ENCODE data around the gene NFATC4.

Gene NFATC4

GRCh38 chr14:24414732-24415420 lies 46.9 kb downstream of the NFATC4 start:
- H3K27ac ChIP-seq (ENCODE audit: low read depth, low read length), result no peak overlapping the region
- no peaks in the 10 kb centered on the region for H3K4me1 ChIP-seq (ENCODE audit: control insufficient read depth, insufficient read depth, low read length)
- H3K9me3 ChIP-seq (ENCODE audit: control insufficient read depth, insufficient read depth, low read depth, low read length), result no peaks in the 10 kb centered on the region
- peaks cover 11% of the 10 kb centered on the region; the same call in 1 of the 2 replicates for H3K27me3 ChIP-seq (ENCODE audit: control insufficient read depth, insufficient read depth, low read length)
- H3K9ac ChIP-seq (ENCODE audit: low read length), result no peak overlapping the region
- H3K4me3 ChIP-seq (ENCODE audit: low read depth, low read length), result no peak overlapping the region
- H3K36me3 ChIP-seq (ENCODE audit: control insufficient read depth, insufficient read depth, low read length), result peaks cover 15% of the 10 kb centered on the region

DNA sequence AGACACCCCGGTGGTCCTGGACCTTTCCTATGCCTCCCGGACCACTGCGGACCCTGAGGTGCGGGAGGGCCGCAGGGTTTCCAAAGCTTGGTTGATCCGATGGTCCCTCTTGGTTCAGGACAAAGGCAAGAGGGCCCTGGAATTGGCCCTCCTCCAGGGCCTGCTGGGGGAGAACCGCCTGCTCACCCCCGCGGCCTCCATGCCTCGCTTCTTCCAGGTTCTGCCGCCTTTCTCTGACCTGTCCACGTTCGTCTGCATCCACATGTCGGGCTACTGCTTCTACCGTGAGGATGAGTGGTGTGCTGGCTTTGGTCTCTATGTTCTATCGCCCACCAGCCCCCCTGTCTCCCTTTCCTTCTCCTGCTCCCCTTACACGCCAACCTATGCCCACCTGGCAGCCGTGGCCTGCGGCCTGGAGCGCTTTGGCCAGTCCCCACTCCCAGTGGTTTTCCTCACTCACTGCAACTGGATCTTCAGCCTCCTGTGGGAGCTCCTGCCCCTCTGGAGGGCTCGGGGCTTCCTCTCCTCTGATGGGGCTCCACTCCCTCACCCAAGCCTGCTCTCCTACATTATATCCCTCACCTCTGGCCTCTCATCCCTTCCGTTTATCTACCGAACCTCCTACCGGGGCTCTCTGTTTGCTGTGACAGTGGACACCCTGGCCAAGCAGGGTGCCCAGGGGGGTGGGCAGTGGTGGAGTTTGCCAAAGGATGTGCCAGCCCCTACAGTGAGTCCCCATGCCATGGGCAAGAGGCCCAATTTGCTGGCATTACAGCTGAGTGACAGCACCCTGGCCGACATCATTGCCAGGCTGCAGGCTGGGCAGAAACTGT lies 47.7 kb downstream of the NFATC4 start:
- Histone ChIP-seq H3K27ac (ENCODE audit: low read depth, low read length) (no peak overlapping the region), H3K36me3 (ENCODE audit: control insufficient read depth, insufficient read depth, low read length) (peaks cover 15% of the 10 kb centered on the region), H3K27me3 (ENCODE audit: control insufficient read depth, insufficient read depth, low read length) (peaks cover 11% of the 10 kb centered on the region; the same call in 1 of the 2 replicates), H3K9me3 (ENCODE audit: control insufficient read depth, insufficient read depth, low read depth, low read length) (no peaks in the 10 kb centered on the region), H3K9ac (ENCODE audit: low read length) (no peak overlapping the region), H3K4me1 (ENCODE audit: control insufficient read depth, insufficient read depth, low read length) (no peaks in the 10 kb centered on the region), H3K4me3 (ENCODE audit: low read depth, low read length) (no peak overlapping the region)

DNA sequence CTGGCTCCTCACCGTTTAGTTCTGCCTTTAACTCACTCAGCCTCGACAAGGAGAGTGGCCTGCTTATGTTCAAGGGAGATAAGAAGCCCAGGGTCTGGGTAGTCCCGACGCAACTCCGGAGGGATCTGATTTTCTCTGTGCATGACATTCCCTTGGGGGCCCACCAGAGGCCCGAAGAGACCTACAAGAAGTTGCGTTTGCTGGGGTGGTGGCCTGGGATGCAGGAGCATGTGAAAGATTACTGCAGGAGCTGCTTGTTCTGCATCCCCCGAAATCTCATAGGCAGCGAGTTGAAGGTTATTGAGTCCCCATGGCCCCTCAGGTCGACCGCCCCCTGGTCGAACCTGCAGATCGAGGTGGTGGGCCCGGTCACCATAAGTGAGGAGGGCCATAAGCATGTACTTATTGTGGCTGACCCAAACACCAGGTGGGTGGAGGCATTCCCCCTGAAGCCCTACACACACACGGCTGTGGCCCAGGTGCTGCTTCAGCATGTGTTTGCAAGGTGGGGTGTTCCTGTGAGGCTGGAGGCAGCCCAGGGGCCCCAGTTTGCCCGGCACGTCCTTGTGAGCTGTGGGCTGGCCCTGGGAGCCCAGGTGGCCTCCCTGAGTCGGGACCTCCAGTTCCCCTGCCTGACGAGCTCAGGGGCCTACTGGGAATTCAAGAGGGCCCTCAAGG lies 48.4 kb downstream of the NFATC4 start:
- H3K9ac ChIP-seq (ENCODE audit: low read length), result no peak overlapping the region
- no peak overlapping the region for H3K4me3 ChIP-seq (ENCODE audit: low read depth, low read length)
- no peak overlapping the region for H3K27ac ChIP-seq (ENCODE audit: low read depth, low read length)
- peaks cover 11% of the 10 kb centered on the region; the same call in 1 of the 2 replicates for H3K27me3 ChIP-seq (ENCODE audit: control insufficient read depth, insufficient read depth, low read length)
- H3K4me1 ChIP-seq (ENCODE audit: control insufficient read depth, insufficient read depth, low read length), result no peaks in the 10 kb centered on the region
- H3K9me3 ChIP-seq (ENCODE audit: control insufficient read depth, insufficient read depth, low read depth, low read length), result no peaks in the 10 kb centered on the region
- H3K36me3 ChIP-seq (ENCODE audit: control insufficient read depth, insufficient read depth, low read length), result peaks cover 15% of the 10 kb centered on the region

DNA sequence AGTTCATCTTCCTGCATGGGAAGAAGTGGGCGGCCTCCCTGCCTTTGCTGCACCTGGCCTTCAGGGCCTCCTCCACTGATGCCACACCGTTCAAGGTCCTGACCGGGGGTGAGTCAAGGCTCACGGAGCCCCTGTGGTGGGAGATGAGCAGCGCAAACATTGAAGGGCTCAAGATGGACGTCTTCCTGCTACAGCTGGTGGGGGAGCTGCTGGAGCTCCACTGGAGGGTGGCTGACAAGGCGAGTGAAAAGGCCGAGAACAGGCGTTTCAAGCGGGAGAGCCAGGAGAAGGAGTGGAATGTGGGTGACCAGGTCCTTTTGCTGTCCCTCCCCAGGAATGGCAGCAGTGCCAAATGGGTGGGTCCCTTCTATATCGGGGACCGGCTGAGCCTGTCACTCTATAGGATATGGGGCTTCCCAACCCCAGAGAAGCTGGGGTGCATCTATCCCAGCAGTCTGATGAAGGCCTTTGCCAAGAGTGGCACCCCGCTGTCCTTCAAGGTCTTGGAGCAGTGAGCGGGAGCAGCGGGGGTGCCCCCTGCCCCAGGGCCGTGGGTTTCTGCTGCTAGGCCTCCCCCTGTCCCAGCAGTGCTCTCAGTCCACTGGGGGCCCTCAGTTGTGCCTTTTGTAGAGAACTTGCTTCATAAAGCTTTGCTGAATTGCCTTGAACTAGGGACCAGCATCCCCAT lies 49.1 kb downstream of the NFATC4 start:
- Histone ChIP-seq H3K4me1 (ENCODE audit: control insufficient read depth, insufficient read depth, low read length) (no peaks in the 10 kb centered on the region), H3K27me3 (ENCODE audit: control insufficient read depth, insufficient read depth, low read length) (peaks cover 11% of the 10 kb centered on the region; the same call in 1 of the 2 replicates), H3K9ac (ENCODE audit: low read length) (no peak overlapping the region), H3K4me3 (ENCODE audit: low read depth, low read length) (no peak overlapping the region), H3K36me3 (ENCODE audit: control insufficient read depth, insufficient read depth, low read length) (peaks cover 15% of the 10 kb centered on the region), H3K27ac (ENCODE audit: low read depth, low read length) (no peak overlapping the region), H3K9me3 (ENCODE audit: control insufficient read depth, insufficient read depth, low read depth, low read length) (no peaks in the 10 kb centered on the region)

DNA sequence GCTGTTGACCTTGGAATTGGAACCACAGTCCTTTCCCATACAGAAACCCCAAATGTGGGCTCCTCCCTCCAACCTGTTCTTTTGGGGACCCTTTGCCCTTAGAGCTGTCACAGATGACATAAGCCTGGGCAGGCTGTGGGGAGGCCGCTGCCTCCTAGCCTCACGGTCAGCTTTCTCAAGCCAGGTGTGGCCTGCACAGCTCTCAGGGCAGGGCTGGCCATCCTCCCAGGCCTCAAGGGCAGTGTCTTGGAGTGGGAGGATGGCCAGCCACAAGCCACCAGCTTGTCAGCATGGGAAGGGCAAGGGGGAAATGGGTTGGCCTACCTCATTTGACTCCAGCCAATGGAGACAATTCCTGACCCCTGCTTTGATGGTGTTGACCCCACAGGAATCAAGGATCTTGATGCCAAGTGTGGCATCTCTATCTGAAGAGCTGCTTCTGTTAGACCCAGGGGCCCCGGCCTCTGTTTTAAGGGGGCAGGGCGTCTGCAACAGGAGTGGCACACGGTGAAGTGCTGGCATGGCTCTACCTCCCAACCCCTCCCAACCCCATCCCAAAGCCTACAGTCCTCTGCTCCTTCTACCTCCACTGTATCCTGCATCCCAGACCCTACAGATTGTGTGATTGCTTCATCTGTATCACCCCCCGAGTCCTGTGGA lies 50.0 kb downstream of the NFATC4 start:
- no peak overlapping the region for H3K27ac ChIP-seq (ENCODE audit: low read depth, low read length)
- peaks cover 10% of the 10 kb centered on the region for H3K36me3 ChIP-seq (ENCODE audit: control insufficient read depth, insufficient read depth, low read length)
- H3K9me3 ChIP-seq (ENCODE audit: control insufficient read depth, insufficient read depth, low read depth, low read length), result no peaks in the 10 kb centered on the region
- H3K4me1 ChIP-seq (ENCODE audit: control insufficient read depth, insufficient read depth, low read length), result no peaks in the 10 kb centered on the region
- H3K9ac ChIP-seq (ENCODE audit: low read length), result no peak overlapping the region
- H3K4me3 ChIP-seq (ENCODE audit: low read depth, low read length), result no peak overlapping the region
- peaks cover 15% of the 10 kb centered on the region for H3K27me3 ChIP-seq (ENCODE audit: control insufficient read depth, insufficient read depth, low read length)

GRCh38 chr14:24418492-24418873 lies 50.5 kb downstream of the NFATC4 start:
- no peak overlapping the region for H3K27ac ChIP-seq (ENCODE audit: low read depth, low read length)
- peaks cover 20% of the 10 kb centered on the region for H3K27me3 ChIP-seq (ENCODE audit: control insufficient read depth, insufficient read depth, low read length)
- H3K4me3 ChIP-seq (ENCODE audit: low read depth, low read length), result no peak overlapping the region
- H3K9me3 ChIP-seq (ENCODE audit: control insufficient read depth, insufficient read depth, low read depth, low read length), result no peaks in the 10 kb centered on the region
- H3K9ac ChIP-seq (ENCODE audit: low read length), result no peak overlapping the region
- H3K4me1 ChIP-seq (ENCODE audit: control insufficient read depth, insufficient read depth, low read length), result no peaks in the 10 kb centered on the region
- H3K36me3 ChIP-seq (ENCODE audit: control insufficient read depth, insufficient read depth, low read length), result peaks cover 9% of the 10 kb centered on the region

DNA sequence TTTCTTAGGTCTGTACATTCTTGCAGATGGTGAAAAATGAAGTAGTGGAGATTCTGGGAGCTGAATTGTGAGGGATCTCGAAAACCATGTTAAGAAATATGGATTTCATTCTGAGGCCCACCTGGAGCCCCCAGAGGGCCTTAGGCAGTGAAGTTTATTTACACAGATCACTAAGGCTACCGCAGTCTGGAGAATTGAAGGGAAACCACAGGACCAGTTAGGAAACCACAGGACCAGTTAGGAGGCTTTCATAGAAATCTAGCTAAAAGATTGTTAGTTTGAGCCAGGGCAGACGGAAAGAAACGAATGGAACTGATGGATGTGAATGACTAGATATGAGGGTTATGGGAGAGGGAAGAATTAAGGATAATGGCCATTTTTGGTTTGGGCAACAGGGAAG lies 54.3 kb downstream of the NFATC4 start:
- H3K4me3 ChIP-seq (ENCODE audit: low read depth, low read length), result no peak overlapping the region
- peaks cover 22% of the 10 kb centered on the region for H3K27me3 ChIP-seq (ENCODE audit: control insufficient read depth, insufficient read depth, low read length)
- 0 out of 2 replicates have a peak, but pooled peaks cover 5% of the 10 kb centered on the region for H3K4me1 ChIP-seq (ENCODE audit: control insufficient read depth, insufficient read depth, low read length)
- no peaks in the 10 kb centered on the region for H3K9me3 ChIP-seq (ENCODE audit: control insufficient read depth, insufficient read depth, low read depth, low read length)
- H3K36me3 ChIP-seq (ENCODE audit: control insufficient read depth, insufficient read depth, low read length), result no peaks in the 10 kb centered on the region
- H3K27ac ChIP-seq (ENCODE audit: low read depth, low read length), result no peak overlapping the region
- H3K9ac ChIP-seq (ENCODE audit: low read length), result no peak overlapping the region

DNA sequence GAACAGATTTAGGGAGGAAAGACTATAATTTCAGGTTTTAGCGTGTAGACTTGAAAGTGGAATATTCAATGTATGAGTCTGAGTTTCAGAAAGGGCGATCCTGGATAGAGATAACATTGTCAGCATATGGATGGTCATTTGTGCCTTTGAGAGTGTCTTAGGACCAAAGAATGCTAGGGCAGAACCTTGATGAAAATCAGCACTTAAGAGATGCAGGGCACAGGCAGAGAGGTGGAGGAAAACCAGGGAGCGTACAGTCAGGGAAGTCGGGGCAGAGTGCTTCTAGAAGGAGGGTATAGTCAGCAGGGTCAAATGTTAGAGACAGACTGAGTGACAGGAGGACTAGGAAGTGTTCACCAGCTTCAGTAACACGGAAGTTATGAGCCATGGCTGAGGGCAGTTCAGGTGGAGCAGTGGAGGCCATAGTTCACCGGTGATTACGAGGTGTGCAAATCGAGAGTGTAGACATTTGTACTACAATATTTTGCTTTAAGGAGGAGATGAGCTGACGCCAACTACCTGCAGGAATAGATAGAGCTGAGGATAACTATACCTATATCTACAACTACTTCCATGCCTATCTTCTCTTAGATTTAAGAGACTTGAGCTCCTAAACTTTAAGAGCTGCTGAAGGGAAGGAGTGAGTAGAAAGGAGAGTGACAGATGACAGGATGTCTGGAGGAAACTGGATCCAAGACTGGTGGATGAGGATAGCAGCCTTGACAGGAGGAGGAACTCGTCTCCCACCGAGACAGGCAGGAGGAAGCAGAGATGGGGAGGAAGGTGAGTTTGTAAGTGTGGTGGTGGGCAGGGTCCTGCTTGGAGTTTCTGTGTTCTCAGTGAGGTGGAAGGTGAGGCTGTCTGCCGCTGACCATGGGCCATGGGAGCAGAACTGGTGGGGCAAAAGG lies 55.0 kb downstream of the NFATC4 start:
- Histone ChIP-seq H3K9me3 (ENCODE audit: control insufficient read depth, insufficient read depth, low read depth, low read length) (no peaks in the 10 kb centered on the region), H3K27ac (ENCODE audit: low read depth, low read length) (no peak overlapping the region), H3K4me3 (ENCODE audit: low read depth, low read length) (no peak overlapping the region), H3K27me3 (ENCODE audit: control insufficient read depth, insufficient read depth, low read length) (peaks cover 22% of the 10 kb centered on the region), H3K4me1 (ENCODE audit: control insufficient read depth, insufficient read depth, low read length) (0 out of 2 replicates have a peak, but pooled peaks cover 5% of the 10 kb centered on the region), H3K36me3 (ENCODE audit: control insufficient read depth, insufficient read depth, low read length) (no peaks in the 10 kb centered on the region), H3K9ac (ENCODE audit: low read length) (no peak overlapping the region)

- no peak overlapping the region for H3K27ac ChIP-seq (ENCODE audit: low read depth, low read length)
- H3K9me3 ChIP-seq (ENCODE audit: control insufficient read depth, insufficient read depth, low read depth, low read length), result no peaks in the 10 kb centered on the region
- H3K36me3 ChIP-seq (ENCODE audit: control insufficient read depth, insufficient read depth, low read length), result no peaks in the 10 kb centered on the region
- peaks cover 12% of the 10 kb centered on the region for H3K4me1 ChIP-seq (ENCODE audit: control insufficient read depth, insufficient read depth, low read length)
- H3K27me3 ChIP-seq (ENCODE audit: control insufficient read depth, insufficient read depth, low read length), result peaks cover 15% of the 10 kb centered on the region
- H3K4me3 ChIP-seq (ENCODE audit: low read depth, low read length), result no peak overlapping the region
- no peak overlapping the region for H3K9ac ChIP-seq (ENCODE audit: low read length)
Measured at GRCh38 chr14:24425704-24426103, 57.7 kb downstream of the NFATC4 start.
